ENCODE measurements around the gene SKAP1. TPM values are rescaled to one million over a fixed set of nuclear protein-coding genes. Genes with fewer than 3 reads are reported as not detected.

Gene SKAP1
- total RNA-seq, 1 experiment from 2014 or later: 4.7 TPM

GRCh38 chr17:48328457-48328856 lies 101.6 kb downstream of the SKAP1 start:
- DNase-seq (ENCODE audit: low spot score): peak; percentile 61

GRCh38 chr17:48326310-48326709 lies 103.7 kb downstream of the SKAP1 start:
- no peak for DNase-seq (ENCODE audit: low spot score)

- DNase-seq (ENCODE audit: low spot score): no peak
These were observed 108.0 kb downstream of the SKAP1 start for GRCh38 chr17:48322060-48322459.

- no peak for DNase-seq (ENCODE audit: low spot score)
These were observed 112.3 kb downstream of the SKAP1 start for GRCh38 chr17:48317732-48318131.

GRCh38 chr17:48314716-48315115 lies 115.3 kb downstream of the SKAP1 start:
- no peak for DNase-seq (ENCODE audit: low spot score)

GRCh38 chr17:48313096-48313755 lies 116.8 kb downstream of the SKAP1 start:
- no peak for DNase-seq (ENCODE audit: low spot score)

GRCh38 chr17:48311324-48311723 lies 118.7 kb downstream of the SKAP1 start:
- DNase-seq (ENCODE audit: low spot score): no peak

- no peak for DNase-seq (ENCODE audit: low spot score)
These were observed 119.2 kb downstream of the SKAP1 start for GRCh38 chr17:48310748-48311213.

GRCh38 chr17:48308581-48308980 lies 121.4 kb downstream of the SKAP1 start:
- DNase-seq (ENCODE audit: low spot score): no peak

- peak; percentile 79 for DNase-seq (ENCODE audit: low spot score)
These were observed 122.1 kb downstream of the SKAP1 start for GRCh38 chr17:48307814-48308411.

- DNase-seq (ENCODE audit: low spot score): no peak
These were observed 122.8 kb downstream of the SKAP1 start for GRCh38 chr17:48307255-48307654.

- no peak for DNase-seq (ENCODE audit: low spot score)
These were observed 129.0 kb downstream of the SKAP1 start for GRCh38 chr17:48301002-48301401.

GRCh38 chr17:48299760-48300159 lies 130.3 kb downstream of the SKAP1 start:
- no peak for DNase-seq (ENCODE audit: low spot score)

- DNase-seq (ENCODE audit: low spot score): peak; percentile 52
These were observed 132.2 kb downstream of the SKAP1 start for GRCh38 chr17:48297825-48298224.

- no peak for DNase-seq (ENCODE audit: low spot score)
These were observed 133.6 kb downstream of the SKAP1 start for GRCh38 chr17:48296453-48296852.

- DNase-seq (ENCODE audit: low spot score): peak; percentile 46
These were observed 134.4 kb downstream of the SKAP1 start for GRCh38 chr17:48295362-48296288.

- DNase-seq (ENCODE audit: low spot score): peak; percentile 51
These were observed 135.1 kb downstream of the SKAP1 start for GRCh38 chr17:48294806-48295361.

GRCh38 chr17:48294020-48294805 lies 135.8 kb downstream of the SKAP1 start:
- peak; percentile 72 for DNase-seq (ENCODE audit: low spot score)

GRCh38 chr17:48293319-48294019 lies 136.5 kb downstream of the SKAP1 start:
- peak; percentile 73 for DNase-seq (ENCODE audit: low spot score)

GRCh38 chr17:48290378-48290777 lies 139.6 kb downstream of the SKAP1 start:
- DNase-seq (ENCODE audit: low spot score): no peak
